GM20431 (cell line): ENCODE measurements around the gene ADIRF.
"Not testable (repeated sequence)": the region's sequence is repeated elsewhere in the genome, so short reads cannot be mapped to it uniquely, and the experiment has no call there.

ENCODE experiments used
- in situ Hi-C: fragments of 300-500 bp; cut with MseI, MboI; formaldehyde crosslinking; loops from one replicate; pipeline ENCODE4 v1.15.0; 2020; ENCODE audit warnings: low sequenced_read_pairs; ENCODE audit not compliant: unreplicated experiment

ADIRF gene

DNA sequence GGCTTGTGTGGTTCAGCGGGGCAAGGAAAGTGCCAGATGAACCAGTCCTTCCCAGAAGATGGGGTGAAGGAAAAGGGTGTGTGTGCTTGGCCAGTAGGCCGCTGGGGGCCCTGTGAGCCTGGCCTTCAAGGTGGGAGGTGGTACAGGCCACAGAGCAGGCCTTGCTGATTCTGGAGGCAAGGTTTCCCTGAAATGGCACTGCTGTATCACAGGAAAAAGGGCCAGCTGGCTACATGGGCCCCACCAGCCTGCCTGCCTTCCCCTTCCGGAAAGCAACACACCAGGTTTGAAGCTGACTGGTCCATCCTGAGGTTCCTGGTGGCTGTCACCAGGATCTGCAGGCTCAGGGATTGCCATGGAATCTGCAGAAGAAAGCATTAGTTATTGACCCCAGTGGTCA, 23.4 kb upstream of the ADIRF start:
- in situ Hi-C loops, result loop anchor here (25.0 kb wide), 1 partner anchor 242 kb away; no protein-coding TSS in a partner anchor

DNA sequence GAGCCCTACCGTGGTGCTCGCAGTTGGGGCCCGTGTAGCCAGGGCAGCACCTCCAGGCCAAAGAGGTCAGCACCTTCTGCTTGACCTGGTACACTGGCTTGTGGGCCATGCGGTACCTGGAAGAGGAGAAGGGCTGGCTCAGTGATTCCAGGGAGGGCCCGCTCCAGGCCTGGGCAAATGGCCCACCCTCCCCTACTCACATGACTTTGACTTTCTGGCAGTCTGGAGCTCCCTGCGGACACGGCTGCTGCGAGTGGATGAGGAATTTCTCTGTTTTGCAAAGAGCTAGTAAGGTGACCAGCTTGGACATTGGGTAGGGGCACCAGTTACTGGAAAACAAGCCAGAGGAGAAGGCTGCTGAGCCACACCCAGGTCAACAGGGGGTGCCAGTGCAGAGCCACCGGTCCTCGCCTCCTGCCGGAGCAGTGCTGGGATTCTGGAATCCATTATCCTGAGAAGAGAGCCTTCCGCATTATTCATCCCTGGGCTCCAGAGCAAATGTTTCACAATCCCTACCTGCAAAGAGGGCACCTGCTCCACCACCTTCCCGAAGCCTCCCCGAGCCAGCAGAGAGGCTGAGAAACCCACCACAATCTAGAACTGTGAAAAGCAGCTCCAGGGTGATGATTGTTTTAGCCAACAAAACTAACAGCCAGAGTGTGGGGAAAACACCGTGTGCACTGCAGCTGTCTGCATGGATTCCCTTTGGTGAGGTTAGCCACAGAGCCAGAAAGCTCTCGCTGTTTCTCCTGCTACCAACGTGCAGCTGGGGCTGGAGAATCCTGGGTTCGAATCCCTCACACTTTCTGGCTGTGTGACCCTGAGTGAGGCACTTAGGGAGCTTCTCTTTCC, 22.7 kb upstream of the ADIRF start:
- in situ Hi-C loops, result loop anchor here (25.0 kb wide), 1 partner anchor 242 kb away; no protein-coding TSS in a partner anchor

DNA sequence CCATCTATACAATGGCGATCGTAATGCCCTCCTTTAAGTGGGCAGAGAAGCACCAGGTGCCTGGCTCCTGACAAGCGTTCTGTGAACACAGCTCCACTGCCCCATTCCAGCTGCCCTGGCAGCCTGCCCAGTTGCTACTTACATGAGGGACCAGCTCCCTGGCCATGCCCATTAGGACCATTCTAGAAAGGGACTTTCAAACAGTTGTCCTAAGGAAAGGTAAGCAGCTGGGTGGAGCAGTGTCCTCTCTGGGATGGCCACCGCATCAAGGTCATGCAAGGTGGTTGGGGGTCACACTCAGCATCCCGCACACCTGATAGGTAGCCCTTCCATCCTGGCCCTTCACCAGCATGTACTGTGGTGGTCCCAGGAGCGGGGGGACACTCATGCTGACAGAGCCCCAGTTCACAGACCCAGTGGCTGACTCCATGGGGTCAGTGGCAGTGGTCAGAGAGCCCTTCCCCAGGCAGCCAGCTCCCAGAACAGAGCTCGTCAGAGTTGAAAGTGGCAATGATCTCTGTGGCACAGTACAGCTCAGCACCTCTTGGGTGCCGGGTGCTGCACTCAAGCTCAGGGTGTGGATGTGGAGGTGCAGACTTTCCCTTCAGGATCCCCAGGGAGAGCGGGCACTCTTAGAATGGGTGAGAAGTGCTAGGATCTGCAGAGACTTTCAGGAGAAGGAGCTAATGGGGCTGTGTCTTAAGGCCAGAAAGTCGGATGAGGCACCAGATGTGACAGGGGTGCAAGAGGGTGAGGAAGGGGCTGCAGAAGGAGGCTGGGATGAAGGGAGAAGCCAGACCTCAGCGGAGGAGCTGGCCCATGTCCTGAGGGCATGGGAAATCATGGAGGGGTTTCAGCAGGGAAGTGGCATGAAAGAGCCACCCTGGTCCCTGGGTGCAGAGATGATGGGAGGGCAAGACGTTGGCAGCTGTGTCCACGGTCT, 21.8 kb upstream of the ADIRF start:
- in situ Hi-C loops, result loop anchor here (25.0 kb wide), 1 partner anchor 241 kb away; no protein-coding TSS in a partner anchor

- in situ Hi-C loops, result loop anchor here (25.0 kb wide), 1 partner anchor 239 kb away; no protein-coding TSS in a partner anchor
Observed at GRCh38 chr10:86947806-86948205, 20.5 kb upstream of the ADIRF start.

- in situ Hi-C loops, result no loop called here
Observed at GRCh38 chr10:86950349-86950748, 17.9 kb upstream of the ADIRF start.

DNA sequence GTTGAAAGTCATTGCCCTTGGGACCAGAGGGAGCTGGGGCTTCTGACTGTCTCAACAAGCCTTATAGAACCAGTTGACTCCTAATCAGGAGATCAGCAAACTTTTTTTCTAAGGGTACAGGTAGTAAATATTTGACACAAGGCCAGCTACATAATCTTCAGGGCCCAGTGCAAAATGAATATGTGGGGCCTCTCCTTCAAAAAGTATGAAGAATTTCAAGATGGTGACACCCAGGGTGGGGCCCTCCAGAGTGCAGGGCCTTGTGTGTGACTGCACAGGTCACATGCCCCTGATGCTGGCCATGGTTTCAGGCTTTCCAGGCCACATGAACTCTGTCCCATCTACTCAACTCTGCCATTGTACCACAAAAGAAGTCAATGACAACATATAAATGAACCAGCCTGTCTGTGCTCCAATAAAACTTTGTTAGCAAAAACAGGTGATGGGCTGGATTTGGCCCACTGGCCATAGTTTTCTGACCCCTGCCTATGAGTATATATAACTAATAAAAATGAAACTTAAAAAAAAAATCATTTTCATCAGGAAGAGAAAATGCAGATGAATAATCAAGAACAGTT, 17.0 kb upstream of the ADIRF start:
- in situ Hi-C loops, result no loop called here

DNA sequence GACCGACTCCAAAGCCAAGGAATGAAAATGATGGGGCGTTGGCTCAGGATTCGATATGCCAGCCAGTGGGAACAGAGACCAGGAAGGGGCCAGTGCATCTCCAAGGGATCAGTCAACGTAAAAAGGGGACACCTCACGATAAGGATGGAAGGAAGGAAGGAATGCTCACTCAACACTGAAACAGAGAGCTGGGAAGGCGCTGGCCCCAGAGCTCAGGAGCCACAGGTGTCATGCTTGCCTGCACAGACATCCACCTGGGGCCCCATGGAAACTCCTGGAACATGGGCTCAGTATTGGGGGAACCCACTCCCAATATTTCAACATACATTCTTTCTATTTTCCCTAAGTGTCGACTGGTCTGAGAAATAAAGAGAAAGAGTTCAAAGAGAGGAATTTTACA, 16.2 kb upstream of the ADIRF start:
- in situ Hi-C loops, result no loop called here

DNA sequence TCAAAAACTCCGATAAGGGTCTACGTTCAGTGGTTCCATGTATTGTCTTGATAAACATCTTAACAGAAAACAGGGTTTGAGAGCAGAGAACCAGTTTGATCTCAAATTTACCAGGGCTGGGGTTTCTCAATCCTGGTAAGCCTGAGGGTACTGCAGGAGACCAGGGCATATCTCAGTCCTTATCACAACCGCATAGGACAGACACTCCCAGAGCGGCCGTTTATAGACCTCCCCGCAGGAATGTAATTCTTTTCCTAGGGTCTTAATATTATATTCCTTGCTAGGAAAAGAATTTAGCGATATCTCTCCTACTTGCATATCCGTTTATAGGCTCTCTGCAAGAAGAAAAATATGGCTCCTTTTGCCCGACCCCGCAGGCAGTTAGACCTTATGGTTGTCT, 15.6 kb upstream of the ADIRF start:
- in situ Hi-C loops, result not testable (repeated sequence)

DNA sequence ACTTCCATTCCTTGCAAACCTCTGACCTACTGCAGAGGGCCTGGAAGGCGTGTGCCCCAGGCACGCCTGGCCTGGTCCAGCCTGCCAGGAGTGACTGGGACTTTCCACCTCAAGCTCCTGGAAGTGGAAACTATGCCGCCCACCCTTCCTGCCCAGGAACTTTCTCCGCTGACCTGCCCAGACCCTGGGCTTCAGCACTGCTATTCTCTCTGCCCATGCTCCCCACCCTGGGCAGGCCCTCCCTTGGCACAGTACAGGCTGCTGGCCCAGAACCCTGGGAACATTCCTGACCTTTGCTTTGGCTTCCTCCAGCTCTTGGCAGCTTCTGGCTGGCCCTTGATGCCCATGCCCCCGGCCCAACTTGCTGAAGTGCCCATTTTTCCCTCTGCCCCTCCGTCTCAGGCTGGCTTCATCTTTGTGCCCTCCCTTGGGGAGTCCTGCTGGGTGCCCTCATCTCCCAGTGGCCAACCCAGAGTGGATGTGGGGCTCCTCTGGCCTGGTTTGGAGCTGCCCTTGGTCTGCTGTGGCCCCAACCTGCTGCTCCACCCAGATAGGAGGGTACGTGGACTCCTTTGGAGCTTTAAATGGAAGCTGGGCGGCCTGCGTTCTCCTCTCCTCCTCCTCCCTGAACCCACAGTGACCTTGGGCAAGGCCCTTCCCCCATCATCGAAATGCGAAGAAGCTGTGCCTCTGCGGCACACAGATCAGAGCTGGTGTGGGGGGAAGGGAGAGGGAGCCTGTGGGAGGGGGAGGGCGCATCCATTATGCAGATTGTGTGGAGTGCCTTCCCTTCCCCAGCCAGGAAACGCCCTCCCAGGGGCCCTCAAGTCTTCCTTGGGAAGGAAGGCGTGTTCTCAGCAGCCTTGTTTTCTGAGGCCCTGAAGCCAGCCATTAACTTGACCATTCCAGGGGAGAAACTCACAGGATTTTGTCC, 14.3 kb upstream of the ADIRF start:
- in situ Hi-C loops, result no loop called here

DNA sequence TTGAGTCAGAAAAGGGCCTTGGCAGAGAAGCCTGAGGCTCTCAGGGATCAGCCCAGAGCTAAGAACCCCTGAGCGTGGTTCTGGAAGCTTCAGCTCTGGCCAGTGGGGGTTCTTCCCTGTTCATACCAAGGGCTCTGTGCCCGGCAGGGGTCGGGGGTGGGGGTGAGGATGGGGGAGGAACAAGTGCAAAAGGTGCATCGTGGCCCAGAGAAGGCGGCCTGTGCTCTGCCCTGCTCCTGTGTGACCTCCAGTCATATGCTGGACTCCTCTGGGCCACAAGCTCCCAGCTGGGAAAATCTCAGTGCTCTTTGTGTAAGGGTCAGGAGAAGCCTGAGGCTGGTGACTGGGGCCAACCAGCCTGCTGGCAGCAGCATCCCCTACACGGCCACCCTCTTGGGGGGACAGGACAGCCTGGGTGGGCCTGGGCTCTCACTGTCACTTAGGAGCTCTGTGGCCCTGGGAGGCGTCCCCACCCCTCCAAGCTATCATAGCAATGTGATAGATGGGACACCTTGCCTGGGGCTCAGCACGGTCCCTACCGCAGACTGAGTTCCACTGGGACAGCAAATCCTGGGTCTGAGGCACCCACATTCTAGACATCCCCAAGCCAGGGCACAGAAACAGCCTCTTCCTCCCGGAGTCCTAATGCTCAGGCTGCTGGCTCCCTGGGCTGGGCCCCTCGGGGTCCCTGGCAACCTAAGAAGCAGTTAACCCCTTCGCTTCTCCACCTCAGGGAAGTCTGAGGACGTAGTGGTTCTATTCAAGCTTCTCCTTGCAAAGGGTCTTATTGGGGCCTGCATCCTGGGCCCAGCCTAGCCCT, 13.4 kb upstream of the ADIRF start:
- in situ Hi-C loops, result no loop called here

DNA sequence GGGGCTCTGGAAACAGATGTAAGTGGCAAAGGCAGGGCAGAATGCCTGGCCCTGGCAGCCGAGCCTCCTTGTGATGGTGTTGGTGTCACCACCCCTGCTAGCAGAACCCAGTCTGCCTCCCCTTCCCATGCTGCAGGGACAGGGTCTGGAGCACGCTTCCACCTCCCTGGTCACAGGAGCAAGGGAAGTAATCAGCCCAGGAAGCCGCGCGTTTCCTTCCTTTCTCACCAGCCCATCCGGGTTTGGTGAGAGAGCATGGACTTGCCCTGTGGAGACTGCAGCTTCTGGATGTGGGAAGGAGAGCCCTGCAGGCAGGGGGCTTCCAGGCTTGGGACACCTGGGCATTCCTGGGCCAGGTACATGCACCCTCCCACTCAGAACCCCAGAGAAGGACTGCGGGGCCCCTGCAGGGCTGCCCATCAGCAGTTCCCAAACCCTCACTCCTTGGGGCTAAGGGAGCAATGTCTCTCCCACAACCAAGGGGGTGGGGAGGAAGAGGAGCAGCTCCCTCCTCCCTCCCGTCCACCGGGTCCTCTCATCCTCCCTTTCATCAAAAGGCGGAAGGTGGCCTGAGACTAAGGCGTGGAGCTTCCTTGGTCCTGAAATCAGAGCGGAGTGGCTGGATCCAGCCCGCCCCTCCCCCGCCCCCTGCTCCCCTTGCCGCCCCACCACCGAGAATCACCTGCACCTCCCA, 12.6 kb upstream of the ADIRF start:
- in situ Hi-C loops, result no loop called here

DNA sequence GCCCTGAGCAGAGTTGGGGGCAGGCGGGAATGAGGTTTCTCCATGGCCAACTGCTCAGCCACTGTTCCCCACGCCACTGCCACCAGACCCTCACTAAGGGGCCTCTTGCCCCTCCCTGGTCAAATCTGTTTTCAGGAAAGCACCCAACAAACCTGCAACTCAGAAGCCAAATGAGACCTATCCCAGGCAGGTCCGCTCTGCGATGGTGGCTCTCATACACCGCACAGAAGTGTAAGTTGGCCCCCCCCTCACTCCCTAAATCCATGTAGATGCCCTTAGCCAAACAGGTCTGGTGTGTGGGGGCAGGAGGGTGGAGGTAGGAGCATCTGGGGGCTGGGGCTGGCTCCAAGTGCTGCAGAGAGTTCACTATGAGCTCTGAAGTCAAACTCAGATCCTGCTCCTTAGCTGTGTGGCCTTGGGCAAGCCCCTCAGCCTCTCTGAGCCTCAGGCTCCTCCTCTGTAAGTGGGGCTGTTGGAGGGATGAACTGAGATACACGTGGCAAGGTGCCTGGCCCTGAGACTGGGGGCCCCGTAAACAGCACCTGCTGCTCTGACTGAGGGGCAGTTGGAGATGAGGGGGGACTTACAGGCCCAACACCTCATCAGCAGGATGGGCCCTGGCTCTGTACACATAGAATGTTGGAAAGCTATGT, 12.0 kb upstream of the ADIRF start:
- in situ Hi-C loops, result no loop called here

DNA sequence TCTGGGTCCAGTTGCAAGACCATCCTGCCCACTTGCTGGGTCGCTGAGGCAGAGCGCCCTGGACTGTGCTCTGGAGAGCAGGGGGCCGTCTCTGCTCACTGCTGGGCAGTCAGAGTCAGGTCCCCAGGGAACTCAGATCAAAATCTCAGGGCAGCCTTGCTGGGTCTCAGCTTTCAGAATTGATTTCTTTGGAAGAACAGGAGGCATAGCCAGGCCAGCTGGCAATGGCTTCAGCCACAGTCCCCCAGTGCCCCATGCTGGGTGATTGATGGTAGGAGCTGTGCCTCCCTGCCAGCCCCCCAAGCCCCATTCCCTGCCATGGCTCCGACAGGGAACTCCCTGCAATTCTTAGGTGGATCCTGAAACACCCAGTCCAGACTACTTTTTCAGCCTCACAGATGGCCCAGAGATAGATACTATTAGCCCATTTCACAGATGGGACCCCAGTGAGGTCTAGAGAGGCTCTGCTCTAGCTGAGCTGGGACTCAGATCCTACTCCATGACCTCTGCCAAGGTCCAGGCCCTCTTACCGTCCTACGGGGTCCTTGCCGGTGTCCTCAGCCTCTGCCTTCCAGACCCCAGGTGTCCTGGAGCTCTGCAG, 11.3 kb upstream of the ADIRF start:
- in situ Hi-C loops, result no loop called here

DNA sequence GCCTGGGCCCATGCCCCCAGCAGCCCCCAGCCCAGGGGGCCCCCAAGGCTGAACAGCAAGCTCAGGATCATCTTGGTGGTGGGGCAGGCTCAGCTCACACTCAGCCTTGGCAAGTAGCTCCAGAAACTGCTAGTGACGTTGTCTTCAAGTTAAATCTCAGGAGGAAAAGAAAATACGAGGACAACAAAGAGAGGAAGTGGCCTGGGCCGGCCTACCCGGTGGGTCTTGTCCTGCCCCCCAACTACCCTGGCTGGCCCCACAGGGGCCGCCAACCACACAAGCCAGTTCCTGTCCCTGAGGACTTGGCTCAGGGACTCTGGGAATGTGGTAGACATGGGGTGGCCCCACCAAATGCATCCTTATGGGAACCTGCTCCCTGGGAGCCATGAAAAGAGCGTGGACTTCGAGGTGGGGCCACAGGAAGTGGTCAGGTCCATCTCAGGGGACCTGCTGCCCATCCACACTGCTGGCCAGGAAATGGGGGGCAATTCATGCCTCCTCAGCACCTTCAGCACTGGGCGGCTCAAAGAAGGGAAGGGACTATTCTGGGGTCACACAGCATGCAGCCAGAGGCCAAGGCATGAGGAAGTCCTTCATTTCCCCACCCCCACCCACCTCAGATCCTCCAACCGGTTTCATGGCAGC, 10.7 kb upstream of the ADIRF start, which contains the start of gene MMRN2:
TSS of gene MMRN2 (minus strand) at position 145 of the 645 bp plus-strand sequence. CDS start at position 71, 74 bp downstream.
- in situ Hi-C loops, result no loop called here

GRCh38 chr10:86958116-86958900, 10.0 kb upstream of the ADIRF start, which contains the start of gene SNCG:
TSS of gene SNCG (plus strand) at chr10:86958599. CDS start at chr10:86958698, 99 bp downstream.
- in situ Hi-C loops, result no loop called here
